ENCODE results near the gene KRT6C. TPM values are rescaled to one million over a fixed set of nuclear protein-coding genes. Genes with fewer than 3 reads are reported as not detected.

The KRT6C gene
- total RNA-seq = not detected

- Histone ChIP-seq H3K9me3 (no peaks in the 10 kb centered on the region), H3K27me3 (no peaks in the 10 kb centered on the region), H3K36me3 (replicated peaks in 1 of 2; ENCODE audit: insufficient read depth in 1 of 2, low read depth in 2 of 2) (no peaks in the 10 kb centered on the region), H3K4me3 (no peak within 1 kb of the TSS), H3K27ac (no peak within 1 kb of the TSS), H3K4me1 (no peaks in the 10 kb centered on the region)
- DNase-seq (no peak), ATAC-seq (peak; percentile 18)
- 72 to 76% methylated on average over 4 of the region's 4 CpGs for WGBS, 2 donors
- intact Hi-C loops (cut with DNase I) = no loop called here
- no peak for TF ChIP-seq POLR2A (IDR thresholded peaks at IDR 0.05)
- TF ChIP-seq CTCF (IDR thresholded peaks at IDR 0.05) = no peak
These were observed at the start of gene KRT6C for GRCh38 chr12:52473768-52474167. Gene KRT6C (minus strand): TSS chr12:52473805. CDS start chr12:52473737, 68 bp downstream.

GRCh38 chr12:52522346-52523011 lies 48.9 kb upstream of the KRT6C start:
- peaks cover 30% of the 10 kb centered on the region for H3K4me1 ChIP-seq
- H3K27ac ChIP-seq = peak overlapping the region in 3 of 4 donors; percentile 65 to 76 (median 68)
- TF ChIP-seq CTCF (IDR thresholded peaks at IDR 0.05) (no peak), POLR2A (IDR thresholded peaks at IDR 0.05) (peak in 2 of 3 donors; percentile 15 to 17)
- no peaks in the 10 kb centered on the region for H3K9me3 ChIP-seq
- H3K27me3 ChIP-seq = no peaks in the 10 kb centered on the region
- DNase-seq = peak; percentile 41 to 73 (median 58)
- ATAC-seq = peak; percentile 69
- no peak overlapping the region for H3K4me3 ChIP-seq
- intact Hi-C loops (cut with DNase I) = no loop called here
- H3K36me3 ChIP-seq (replicated peaks in 1 of 2; ENCODE audit: insufficient read depth in 1 of 2, low read depth in 2 of 2) = no peaks in the 10 kb centered on the region
- WGBS, 2 donors = 58 to 68% methylated on average over 5 to 10 of the region's 10 CpGs

GRCh38 chr12:52521568-52522266 lies 48.1 kb upstream of the KRT6C start:
- H3K4me3 ChIP-seq = no peak overlapping the region
- intact Hi-C loops (cut with DNase I) = no loop called here
- H3K27ac ChIP-seq = peak overlapping the region in 3 of 4 donors; percentile 65 to 76 (median 68)
- no peaks in the 10 kb centered on the region for H3K9me3 ChIP-seq
- DNase-seq = no peak
- 75 to 86% methylated on average over 7 to 10 of the region's 10 CpGs for WGBS, 2 donors
- H3K4me1 ChIP-seq = peaks cover 30% of the 10 kb centered on the region
- no peak for ATAC-seq
- TF ChIP-seq POLR2A (IDR thresholded peaks at IDR 0.05) (no peak), CTCF (IDR thresholded peaks at IDR 0.05) (no peak)
- H3K27me3 ChIP-seq = no peaks in the 10 kb centered on the region
- H3K36me3 ChIP-seq (replicated peaks in 1 of 2; ENCODE audit: insufficient read depth in 1 of 2, low read depth in 2 of 2) = no peaks in the 10 kb centered on the region

GRCh38 chr12:52521175-52521567 lies 47.6 kb upstream of the KRT6C start:
- WGBS, 2 donors = 34 to 40% methylated on average over 3 to 10 of the region's 10 CpGs
- H3K36me3 ChIP-seq (replicated peaks in 1 of 2; ENCODE audit: insufficient read depth in 1 of 2, low read depth in 2 of 2) = no peaks in the 10 kb centered on the region
- peak overlapping the region in 3 of 4 donors; percentile 65 to 76 (median 68) for H3K27ac ChIP-seq
- peak; percentile 52 to 82 (median 74) for DNase-seq
- intact Hi-C loops (cut with DNase I) = no loop called here
- peaks cover 30% of the 10 kb centered on the region for H3K4me1 ChIP-seq
- H3K9me3 ChIP-seq = no peaks in the 10 kb centered on the region
- H3K4me3 ChIP-seq = no peak overlapping the region
- H3K27me3 ChIP-seq = no peaks in the 10 kb centered on the region
- TF ChIP-seq CTCF (IDR thresholded peaks at IDR 0.05) (no peak), POLR2A (IDR thresholded peaks at IDR 0.05) (no peak)
- ATAC-seq = peak; percentile 71
